ENCODE results near the gene ZNF33A.
A peak's percentile ranks its signal among the peaks of the same experiment; 100 is the strongest.
"Not testable (repeated sequence)": the region's sequence is repeated elsewhere in the genome, so short reads cannot be mapped to it uniquely, and the experiment has no call there.

The ZNF33A gene

GRCh38 chr10:38010119-38010903 lies at the start of gene ZNF33A:
Gene ZNF33A, plus strand, starts transcription at chr10:38010675. Its CDS starts 1,667 bp downstream, at chr10:38012342.
- peak; percentile 92 for DNase-seq

GRCh38 chr10:37965006-37965405 lies 45.5 kb upstream of the ZNF33A start:
- no peak for DNase-seq

- DNase-seq, result no peak
These were observed 38.1 kb upstream of the ZNF33A start for GRCh38 chr10:37972396-37972795.

GRCh38 chr10:37975401-37975991 lies 35.0 kb upstream of the ZNF33A start:
- DNase-seq, result no peak

- DNase-seq, result peak; percentile 99
These were observed 34.2 kb upstream of the ZNF33A start, which contains the start of gene ZNF25 for GRCh38 chr10:37976091-37976879. Gene ZNF25, minus strand, starts transcription at chr10:37976647. Its CDS starts 4,925 bp downstream, at chr10:37971722.

- no peak for DNase-seq
These were observed 33.6 kb upstream of the ZNF33A start for GRCh38 chr10:37976880-37977203.

GRCh38 chr10:37991655-37992054 lies 18.8 kb upstream of the ZNF33A start:
- DNase-seq, result no peak

GRCh38 chr10:37992083-37992482 lies 18.4 kb upstream of the ZNF33A start:
- DNase-seq, result no peak

- not testable (repeated sequence) for DNase-seq
These were observed 11.6 kb upstream of the ZNF33A start for GRCh38 chr10:37998920-37999319.

- not testable (repeated sequence) for DNase-seq
These were observed 10.0 kb upstream of the ZNF33A start for GRCh38 chr10:38000474-38000873.

- no peak for DNase-seq
These were observed 7.4 kb upstream of the ZNF33A start for GRCh38 chr10:38003026-38003425.

- no peak for DNase-seq
These were observed 6.9 kb upstream of the ZNF33A start for GRCh38 chr10:38003588-38003987.

- DNase-seq, result no peak
These were observed 2.9 kb upstream of the ZNF33A start for GRCh38 chr10:38007551-38007950.

GRCh38 chr10:38007991-38008390 lies 2.5 kb upstream of the ZNF33A start:
- DNase-seq, result no peak

- no peak for DNase-seq
These were observed 5.9 kb downstream of the ZNF33A start for GRCh38 chr10:38016354-38016753.

GRCh38 chr10:38019124-38019523 lies 8.6 kb downstream of the ZNF33A start:
- DNase-seq, result not testable (repeated sequence)

GRCh38 chr10:38025283-38025682 lies 14.8 kb downstream of the ZNF33A start:
- DNase-seq, result no peak

- no peak for DNase-seq
These were observed 17.5 kb downstream of the ZNF33A start for GRCh38 chr10:38027986-38028385.

- DNase-seq, result no peak
These were observed 22.4 kb downstream of the ZNF33A start for GRCh38 chr10:38032886-38033285.

- no peak for DNase-seq
These were observed 27.8 kb downstream of the ZNF33A start for GRCh38 chr10:38038107-38038931.

- DNase-seq, result no peak
These were observed 28.4 kb downstream of the ZNF33A start for GRCh38 chr10:38038932-38039245.

- no peak for DNase-seq
These were observed 33.0 kb downstream of the ZNF33A start for GRCh38 chr10:38043516-38043915.

- DNase-seq, result no peak
These were observed 34.7 kb downstream of the ZNF33A start for GRCh38 chr10:38045129-38045528.
